ENCODE results near the gene IGSF23. TPM values are rescaled to one million over a fixed set of nuclear protein-coding genes. Genes with fewer than 3 reads are reported as not detected.

Gene IGSF23
- total RNA-seq, 4 donors from 2014 or later: not detected

- peaks cover 0 to 15% (median 0%) of the 10 kb centered on the region in 4 donors for H3K4me1 ChIP-seq
- no peak for TF ChIP-seq POLR2AphosphoS5 (IDR thresholded peaks at IDR 0.05)
- TF ChIP-seq CTCF (IDR thresholded peaks at IDR 0.05): peak; percentile 32 to 60 (median 50)
- no peak for TF ChIP-seq POLR2A (IDR thresholded peaks at IDR 0.05)
- TF ChIP-seq EP300 (IDR thresholded peaks at IDR 0.05; ENCODE audit: low read depth): no peak
- intact Hi-C loops (cut with DNase I; ENCODE audit: low total_unique reads): no loop called here
- peaks cover 12% of the 10 kb centered on the region for H3K27me3 ChIP-seq
- in situ Hi-C loops (cut with MboI; ENCODE audit: low pct_ligation_motif_present in 1 of 4, low pct_unique_long_range_greater_than_20kb in 1 of 4, low sequenced_read_pairs in 3 of 4): loop anchor here in 1 of 4 donors (25.0 kb wide), 1 partner anchor 205 kb away; the partner anchor contains the start of gene CBLC
- no peaks in the 10 kb centered on the region for H3K9me3 ChIP-seq
- WGBS, 2 donors (ENCODE audit: low coverage in 1 of 2): 29 to 52% methylated on average over 4 to 10 of the region's 10 CpGs
- H3K27ac ChIP-seq: no peak overlapping the region
- no peak overlapping the region for H3K4me3 ChIP-seq
- peak; percentile 55 for DNase-seq
- no peaks in the 10 kb centered on the region for H3K36me3 ChIP-seq
Observed at GRCh38 chr19:44582581-44583265, 30.6 kb upstream of the IGSF23 start.

- in situ Hi-C loops (cut with MboI; ENCODE audit: low pct_ligation_motif_present in 1 of 4, low pct_unique_long_range_greater_than_20kb in 1 of 4, low sequenced_read_pairs in 3 of 4): loop anchor here in 1 of 4 donors (25.0 kb wide), 1 partner anchor 202 kb away; the partner anchor contains the start of gene CBLC
- TF ChIP-seq POLR2AphosphoS5 (IDR thresholded peaks at IDR 0.05) (no peak), CTCF (IDR thresholded peaks at IDR 0.05) (no peak), POLR2A (IDR thresholded peaks at IDR 0.05) (no peak), EP300 (IDR thresholded peaks at IDR 0.05; ENCODE audit: low read depth) (no peak)
- no peak for DNase-seq
- Histone ChIP-seq H3K36me3 (no peaks in the 10 kb centered on the region), H3K9me3 (no peaks in the 10 kb centered on the region), H3K4me1 (peaks cover 0 to 7% (median 0%) of the 10 kb centered on the region in 4 donors), H3K27ac (no peak overlapping the region), H3K27me3 (peaks cover 12% of the 10 kb centered on the region), H3K4me3 (no peak overlapping the region)
- intact Hi-C loops (cut with DNase I; ENCODE audit: low total_unique reads): no loop called here
- WGBS, 2 donors (ENCODE audit: low coverage in 1 of 2): 65% methylated on average over 5 of the region's 5 CpGs; no CpG with 5 or more reads in 1 of the 2 donors
Observed at GRCh38 chr19:44585371-44586133, 27.8 kb upstream of the IGSF23 start.

- no peaks in the 10 kb centered on the region for H3K36me3 ChIP-seq
- intact Hi-C loops (cut with DNase I; ENCODE audit: low total_unique reads) (no loop called here), in situ Hi-C loops (cut with MboI; ENCODE audit: low pct_ligation_motif_present in 1 of 4, low pct_unique_long_range_greater_than_20kb in 1 of 4, low sequenced_read_pairs in 3 of 4) (loop anchor here in 1 of 4 donors (25.0 kb wide), 1 partner anchor 199 kb away; the partner anchor contains the start of gene CBLC)
- no peak overlapping the region for H3K27ac ChIP-seq
- H3K4me3 ChIP-seq: no peak overlapping the region
- TF ChIP-seq POLR2A (IDR thresholded peaks at IDR 0.05) (no peak), CTCF (IDR thresholded peaks at IDR 0.05) (no peak), EP300 (IDR thresholded peaks at IDR 0.05; ENCODE audit: low read depth) (no peak), POLR2AphosphoS5 (IDR thresholded peaks at IDR 0.05) (no peak)
- H3K9me3 ChIP-seq: no peaks in the 10 kb centered on the region
- H3K27me3 ChIP-seq: peaks cover 7% of the 10 kb centered on the region
- DNase-seq: no peak
- 75 to 100% methylated on average over 1 to 2 of the region's 2 CpGs for WGBS, 2 donors (ENCODE audit: low coverage in 1 of 2)
- H3K4me1 ChIP-seq: no peaks in the 10 kb centered on the region
Observed at GRCh38 chr19:44587963-44588770, 25.2 kb upstream of the IGSF23 start.

- DNase-seq: no peak
- WGBS, 2 donors (ENCODE audit: low coverage in 1 of 2): 92% methylated on average over 1 to 3 of the region's 3 CpGs
- H3K4me3 ChIP-seq: no peak overlapping the region
- no peaks in the 10 kb centered on the region for H3K9me3 ChIP-seq
- no peaks in the 10 kb centered on the region for H3K36me3 ChIP-seq
- in situ Hi-C loops (cut with MboI; ENCODE audit: low pct_ligation_motif_present in 1 of 4, low pct_unique_long_range_greater_than_20kb in 1 of 4, low sequenced_read_pairs in 3 of 4) (loop anchor here in 1 of 4 donors (25.0 kb wide), 1 partner anchor 199 kb away; the partner anchor contains the start of gene CBLC), intact Hi-C loops (cut with DNase I; ENCODE audit: low total_unique reads) (no loop called here)
- no peak overlapping the region for H3K27ac ChIP-seq
- no peaks in the 10 kb centered on the region for H3K4me1 ChIP-seq
- peaks cover 4% of the 10 kb centered on the region for H3K27me3 ChIP-seq
- TF ChIP-seq EP300 (IDR thresholded peaks at IDR 0.05; ENCODE audit: low read depth): no peak
- no peak for TF ChIP-seq POLR2AphosphoS5 (IDR thresholded peaks at IDR 0.05)
- no peak for TF ChIP-seq CTCF (IDR thresholded peaks at IDR 0.05)
- TF ChIP-seq POLR2A (IDR thresholded peaks at IDR 0.05): no peak
Observed at GRCh38 chr19:44588771-44589112, 24.6 kb upstream of the IGSF23 start.

Measured in transverse colon (tissue), 4 donors.